C4-2B (cell line): ENCODE results near the gene MYL7.

Experiments used
- ZFX ChIP-seq: fragments of 450-650 bp; IDR thresholded peaks from 2 replicates; pipeline ENCODE4 v1.6.1; 2017
- TF ChIP-seq, protein P1 (sequence below): fragments of 450-650 bp; conservative IDR thresholded peaks from 2 replicates; pipeline ENCODE4 v1.5.1; 2017; ENCODE audit warnings: mild to moderate bottlenecking

DNA sequence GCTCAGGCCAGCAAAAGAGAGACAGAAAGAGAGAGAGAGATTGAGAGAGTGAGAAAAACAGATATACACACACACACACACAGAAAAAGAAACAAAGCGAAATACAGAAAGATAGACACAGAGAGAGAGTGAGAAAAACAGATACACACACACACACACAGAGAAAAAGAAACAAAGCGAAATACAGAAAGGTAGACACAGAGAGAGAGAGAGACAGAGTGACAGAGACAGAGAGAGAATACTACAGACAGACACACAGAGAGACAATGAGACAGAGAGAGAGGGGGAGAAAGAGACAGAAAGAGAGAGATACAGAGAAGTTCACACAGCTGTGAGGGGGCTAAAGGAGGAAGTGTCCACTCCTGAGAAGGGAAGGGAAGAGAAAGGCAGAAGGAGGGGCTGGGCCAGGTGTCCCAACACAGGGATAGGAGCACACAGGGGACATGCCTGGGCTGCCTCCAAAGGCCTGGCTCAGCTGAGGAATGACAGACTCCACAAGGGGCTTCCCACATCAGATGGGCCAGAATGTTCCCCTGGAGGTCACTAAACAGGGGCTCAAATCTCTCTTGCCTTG lies 43.8 kb upstream of the MYL7 start:
- TF ChIP-seq, protein P1, sequence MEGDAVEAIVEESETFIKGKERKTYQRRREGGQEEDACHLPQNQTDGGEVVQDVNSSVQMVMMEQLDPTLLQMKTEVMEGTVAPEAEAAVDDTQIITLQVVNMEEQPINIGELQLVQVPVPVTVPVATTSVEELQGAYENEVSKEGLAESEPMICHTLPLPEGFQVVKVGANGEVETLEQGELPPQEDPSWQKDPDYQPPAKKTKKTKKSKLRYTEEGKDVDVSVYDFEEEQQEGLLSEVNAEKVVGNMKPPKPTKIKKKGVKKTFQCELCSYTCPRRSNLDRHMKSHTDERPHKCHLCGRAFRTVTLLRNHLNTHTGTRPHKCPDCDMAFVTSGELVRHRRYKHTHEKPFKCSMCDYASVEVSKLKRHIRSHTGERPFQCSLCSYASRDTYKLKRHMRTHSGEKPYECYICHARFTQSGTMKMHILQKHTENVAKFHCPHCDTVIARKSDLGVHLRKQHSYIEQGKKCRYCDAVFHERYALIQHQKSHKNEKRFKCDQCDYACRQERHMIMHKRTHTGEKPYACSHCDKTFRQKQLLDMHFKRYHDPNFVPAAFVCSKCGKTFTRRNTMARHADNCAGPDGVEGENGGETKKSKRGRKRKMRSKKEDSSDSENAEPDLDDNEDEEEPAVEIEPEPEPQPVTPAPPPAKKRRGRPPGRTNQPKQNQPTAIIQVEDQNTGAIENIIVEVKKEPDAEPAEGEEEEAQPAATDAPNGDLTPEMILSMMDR, result no peak
- no peak for TF ChIP-seq ZFX
